Measurements from ENCODE around the gene SLC25A23. TPM values are rescaled to one million over a fixed set of nuclear protein-coding genes. Genes with fewer than 3 reads are reported as not detected.

SLC25A23 gene
- polyA plus RNA-seq, 2 of the 4 experiments (the other 2 are of a cell fraction): 3.3 to 18.2 TPM

GRCh38 chr19:6491802-6492592 lies 32.4 kb upstream of the SLC25A23 start:
- Histone ChIP-seq H3K9me3 (0 out of 3 replicates have a peak, but pooled peaks cover 4% of the 10 kb centered on the region), H3K4me2 (no peak overlapping the region), H3K4me3 (no peak overlapping the region), H3K27ac (no peak overlapping the region), H3K4me1 (no peaks in the 10 kb centered on the region)
- ChIA-PET POLR2A (interaction anchor here (0.5 kb wide), 1 partner anchor 7 kb away, joined by 3 read pairs; no protein-coding TSS in a partner anchor), CTCF (interaction anchor here (0.6 to 2.6 kb wide), 4 partner anchors 10 to 140 kb away, joined by 3 to 11 read pairs (median 6); partner anchors contain the start of genes ALKBH7 and DENND1C)
- WGBS (ENCODE audit: missing lambda C conversion rate): 47% methylated on average over 4 of the region's 4 CpGs
- TF ChIP-seq KDM5A (IDR thresholded peaks at IDR 0.05) (no peak), RFX5 (IDR thresholded peaks at IDR 0.05) (no peak), ZFP36 (IDR thresholded peaks at IDR 0.05; ENCODE audit: borderline replicate concordance, partially characterized antibody) (no peak), SREBF2 (IDR thresholded peaks at IDR 0.05) (no peak), HMGXB4 (CRISPR knock-in tag; IDR thresholded peaks at IDR 0.05; ENCODE audit: borderline replicate concordance) (no peak), HDAC2 (IDR thresholded peaks at IDR 0.05) (no peak), HES2 (IDR thresholded peaks at IDR 0.05) (no peak), PBX3 (IDR thresholded peaks at IDR 0.05) (no peak), ELK1 (IDR thresholded peaks at IDR 0.05; ENCODE audit: low read depth, low read length) (no peak), JUNB (IDR thresholded peaks at IDR 0.05) (no peak)
- FAIRE-seq: no peak
- DNase-seq (ENCODE audit: low read depth in 1 of 2, low spot score in 1 of 2): no peak
- ATAC-seq: no peak

GRCh38 chr19:6490134-6490533 lies 30.5 kb upstream of the SLC25A23 start:
- 5% methylated on average over 2 of the region's 2 CpGs for WGBS (ENCODE audit: missing lambda C conversion rate)
- no peak for FAIRE-seq
- CTCF ChIA-PET: interaction anchor here (1.9 kb wide), 1 partner anchor 15 kb away, joined by 10 read pairs; no protein-coding TSS in a partner anchor
- no peak for DNase-seq (ENCODE audit: low read depth in 1 of 2, low spot score in 1 of 2)
- no peak for ATAC-seq
- no peak for TF ChIP-seq PHF8 (IDR thresholded peaks at IDR 0.05; ENCODE audit: borderline replicate concordance, low read depth)
- TF ChIP-seq CEBPB (IDR thresholded peaks at IDR 0.05): no peak
- no peak for TF ChIP-seq HDAC2 (IDR thresholded peaks at IDR 0.05)
- no peak for TF ChIP-seq CHD4 (IDR thresholded peaks at IDR 0.05; ENCODE audit: borderline replicate concordance)
- TF ChIP-seq KDM1A (IDR thresholded peaks at IDR 0.05; ENCODE audit: low read depth): no peak
- no peak for TF ChIP-seq TP53 (CRISPR knock-in tag; IDR thresholded peaks at IDR 0.05)
- no peak for TF ChIP-seq CHD2 (IDR thresholded peaks at IDR 0.05; ENCODE audit: low read length, partially characterized antibody)
- TF ChIP-seq POLR2A (IDR thresholded peaks at IDR 0.05; ENCODE audit: low read length): no peak
- no peak for TF ChIP-seq NR3C1 (IDR thresholded peaks at IDR 0.05)
- no peak for TF ChIP-seq MYC (IDR thresholded peaks at IDR 0.05; ENCODE audit: borderline replicate concordance, low read length)
- H3K4me3 ChIP-seq: no peak overlapping the region
- no peak overlapping the region for H3K27ac ChIP-seq
- POLR2A ChIA-PET: no interaction called here
- H3K9me3 ChIP-seq: 0 out of 3 replicates have a peak, but pooled peaks cover 4% of the 10 kb centered on the region
- H3K4me1 ChIP-seq: no peaks in the 10 kb centered on the region
- H3K4me2 ChIP-seq: no peak overlapping the region
